ENCODE data around the gene ELP5.

- TF ChIP-seq CTCF (IDR thresholded peaks at IDR 0.05), result no peak
- TF ChIP-seq ZFX (IDR thresholded peaks at IDR 0.05; ENCODE audit: borderline replicate concordance), result no peak
Observed at GRCh38 chr17:7224110-7224509, 27.9 kb upstream of the ELP5 start.

Data from 22Rv1 (cell line).